GM23338 (cell line): ENCODE measurements around the gene HERC2. TPM values are rescaled to one million over a fixed set of nuclear protein-coding genes. Genes with fewer than 3 reads are reported as not detected.

Source experiments
- ATAC-seq: fragments of 200-7000 bp; cut with Tn5 transposase; 3 replicates; pipeline ENCODE4 v1.9.1; 2020
- DNase-seq: peaks from one replicate; pipeline ENCODE4 v3.0.0-alpha.2; 2015; ENCODE audit warnings: low spot score
- H2AFZ ChIP-seq: fragments of 200-600 bp; sonication (generic); 2 replicates; pipeline ENCODE4 v1.8.0; 2016; ENCODE audit warnings: antibody characterized with exemption, mild to moderate bottlenecking, moderate library complexity
- H3F3A ChIP-seq: fragments of 200-600 bp; sonication (generic); replicated peaks from 2 replicates; pipeline ENCODE4 v1.8.0; 2017; ENCODE audit warnings: antibody characterized with exemption, mixed run types, low read depth
- H3K27ac ChIP-seq: fragments of 200-600 bp; sonication (generic); 2 replicates; pipeline ENCODE4 v1.6.1; 2016; ENCODE audit warnings: low read depth
- H3K27me3 ChIP-seq: fragments of 200-600 bp; sonication (generic); 2 replicates; pipeline ENCODE4 v1.8.0; 2016; ENCODE audit warnings: mild to moderate bottlenecking, mixed run types, moderate library complexity; ENCODE audit not compliant: insufficient read depth
- H3K36me3 ChIP-seq: fragments of 200-600 bp; sonication (generic); 2 replicates; pipeline ENCODE4 v1.8.0; 2016; ENCODE audit warnings: mild to moderate bottlenecking; ENCODE audit not compliant: insufficient read depth
- H3K4me1 ChIP-seq: fragments of 200-600 bp; sonication (generic); 2 replicates; pipeline ENCODE4 v1.8.0; 2016; ENCODE audit warnings: mild to moderate bottlenecking, moderate library complexity; ENCODE audit not compliant: insufficient read depth
- H3K4me2 ChIP-seq: fragments of 200-600 bp; sonication (generic); 2 replicates; pipeline ENCODE4 v1.7.1; 2017; ENCODE audit warnings: mixed run types
- H3K4me3 ChIP-seq: fragments of 200-600 bp; sonication (generic); 2 replicates; pipeline ENCODE4 v1.6.1; 2016; ENCODE audit warnings: mixed run types
- H3K79me2 ChIP-seq: fragments of 200-600 bp; sonication (generic); replicated peaks from 2 replicates; pipeline ENCODE4 v1.8.0; 2017; ENCODE audit warnings: mild to moderate bottlenecking; ENCODE audit not compliant: insufficient read depth
- H3K9me2 ChIP-seq: fragments of 200-600 bp; sonication (generic); 2 replicates; pipeline ENCODE4 v1.8.0; 2017; ENCODE audit not compliant: insufficient read depth
- H4K20me1 ChIP-seq: fragments of 200-600 bp; sonication (generic); replicated peaks from 2 replicates; pipeline ENCODE4 v1.8.0; 2017; ENCODE audit warnings: mild to moderate bottlenecking; ENCODE audit not compliant: insufficient read depth
- H3K27ac Mint-ChIP-seq: 2 replicates; pipeline ENCODE4 v1.8.0; 2020; ENCODE audit warnings: inconsistent platforms, mild to moderate bottlenecking, moderate library complexity, mixed read lengths
- H3K27me3 Mint-ChIP-seq: 3 replicates; pipeline ENCODE4 v1.8.0; 2022; ENCODE audit warnings: low read depth, mild to moderate bottlenecking, moderate library complexity, mixed read lengths, inconsistent platforms; ENCODE audit not compliant: insufficient read depth, poor library complexity
- H3K36me3 Mint-ChIP-seq: 3 replicates; pipeline ENCODE4 v1.8.0; 2021; ENCODE audit warnings: low read depth, mild to moderate bottlenecking, inconsistent platforms, moderate library complexity, mixed read lengths
- H3K4me1 Mint-ChIP-seq: 3 replicates; pipeline ENCODE4 v1.8.0; 2020; ENCODE audit warnings: mild to moderate bottlenecking, inconsistent platforms, mixed read lengths
- H3K4me3 Mint-ChIP-seq: 3 replicates; pipeline ENCODE4 v1.8.0; 2021; ENCODE audit warnings: moderate library complexity, mild to moderate bottlenecking, inconsistent platforms, mixed read lengths
- H3K9me3 Mint-ChIP-seq: 3 replicates; pipeline ENCODE4 v1.8.0; 2020; ENCODE audit warnings: moderate library complexity, mild to moderate bottlenecking, inconsistent platforms, mixed read lengths
- CREB1 ChIP-seq: fragments of 250-450 bp; sonication (Bioruptor Pico); IDR thresholded peaks from 2 replicates; pipeline ENCODE4 v1.5.0; 2020; ENCODE audit warnings: low read depth, mild to moderate bottlenecking, moderate library complexity
- EZH2 ChIP-seq: fragments of 200-600 bp; sonication (generic); IDR thresholded peaks from one replicate; pipeline ENCODE4 v1.8.0; 2017; ENCODE audit warnings: antibody characterized with exemption, mild to moderate bottlenecking, low read depth; ENCODE audit not compliant: unreplicated experiment
- EZH2phosphoT487 ChIP-seq: fragments of 200-600 bp; sonication (generic); IDR thresholded peaks from one replicate; pipeline ENCODE4 v1.8.1; 2018; ENCODE audit warnings: antibody characterized with exemption; ENCODE audit not compliant: unreplicated experiment
- JUNB ChIP-seq: IDR thresholded peaks from one replicate; pipeline ENCODE4 v1.6.1; 2016; ENCODE audit warnings: antibody characterized with exemption; ENCODE audit not compliant: unreplicated experiment
- NANOG ChIP-seq: IDR thresholded peaks from 2 replicates; pipeline ENCODE4 v1.6.1; 2016; ENCODE audit warnings: antibody characterized with exemption, borderline replicate concordance
- POLR2AphosphoS5 ChIP-seq: IDR thresholded peaks from 2 replicates; pipeline ENCODE4 v1.6.1; 2016; ENCODE audit warnings: antibody characterized with exemption, low read depth
- STAT1 ChIP-seq: IDR thresholded peaks from one replicate; pipeline ENCODE4 v1.6.1; 2016; ENCODE audit warnings: antibody characterized with exemption; ENCODE audit not compliant: unreplicated experiment
- ZNF114 ChIP-seq: fragments of 250-450 bp; sonication (Bioruptor Pico); IDR thresholded peaks from 2 replicates; pipeline ENCODE4 v1.5.0; 2020; ENCODE audit warnings: mild to moderate bottlenecking, moderate library complexity
- ZNF331 ChIP-seq: fragments of 250-450 bp; sonication (Bioruptor Pico); IDR thresholded peaks from 2 replicates; pipeline ENCODE4 v1.5.0; 2020; ENCODE audit warnings: low read depth, mild to moderate bottlenecking, moderate library complexity
- polyA plus RNA-seq: library from polyadenylated mRNA; unstranded; fragments of >200 nt; fragmentation: Nextera tagmentation; extraction: Ambion mirVana; gene quantifications from 2 replicates; pipeline ENCODE4 v1.2.1, GENCODE V29; 2016
- total RNA-seq: library from RNA; depleted of rRNA; stranded (reverse); fragments of >200 nt; shearing (Covaris generic); gene quantifications from 2 replicates; pipeline ENCODE4 v1.2.3, GENCODE V29; 2014
- TF ChIP-seq, protein P1 (sequence below): fragments of 250-450 bp; sonication (Bioruptor Pico); IDR thresholded peaks from 2 replicates; pipeline ENCODE4 v1.5.0; 2020; ENCODE audit warnings: mild to moderate bottlenecking, moderate library complexity
- TF ChIP-seq, protein P2 (sequence below), 2 experiments: fragments of 200-600 bp in 1 of 2; sonication (generic) in 1 of 2; conservative IDR thresholded peaks; 2 replicates each; pipeline versions ENCODE4 v1.5.1 to v1.6.1; 2016 to 2017; ENCODE audit warnings: antibody characterized with exemption in 2 of 2, low read depth in 2 of 2, mild to moderate bottlenecking in 2 of 2, moderate library complexity in 1 of 2
- TF ChIP-seq, protein P3 (sequence below): IDR thresholded peaks from 2 replicates; pipeline ENCODE4 v1.6.1; 2016; ENCODE audit warnings: antibody characterized with exemption
- TF ChIP-seq, protein P4 (sequence below): IDR thresholded peaks from one replicate; pipeline ENCODE4 v1.6.1; 2018; ENCODE audit warnings: antibody characterized with exemption; ENCODE audit not compliant: unreplicated experiment

Gene HERC2
- total and polyA plus RNA-seq, 2 experiments from 2014 or later, result 71.3 to 80.7 TPM

DNA sequence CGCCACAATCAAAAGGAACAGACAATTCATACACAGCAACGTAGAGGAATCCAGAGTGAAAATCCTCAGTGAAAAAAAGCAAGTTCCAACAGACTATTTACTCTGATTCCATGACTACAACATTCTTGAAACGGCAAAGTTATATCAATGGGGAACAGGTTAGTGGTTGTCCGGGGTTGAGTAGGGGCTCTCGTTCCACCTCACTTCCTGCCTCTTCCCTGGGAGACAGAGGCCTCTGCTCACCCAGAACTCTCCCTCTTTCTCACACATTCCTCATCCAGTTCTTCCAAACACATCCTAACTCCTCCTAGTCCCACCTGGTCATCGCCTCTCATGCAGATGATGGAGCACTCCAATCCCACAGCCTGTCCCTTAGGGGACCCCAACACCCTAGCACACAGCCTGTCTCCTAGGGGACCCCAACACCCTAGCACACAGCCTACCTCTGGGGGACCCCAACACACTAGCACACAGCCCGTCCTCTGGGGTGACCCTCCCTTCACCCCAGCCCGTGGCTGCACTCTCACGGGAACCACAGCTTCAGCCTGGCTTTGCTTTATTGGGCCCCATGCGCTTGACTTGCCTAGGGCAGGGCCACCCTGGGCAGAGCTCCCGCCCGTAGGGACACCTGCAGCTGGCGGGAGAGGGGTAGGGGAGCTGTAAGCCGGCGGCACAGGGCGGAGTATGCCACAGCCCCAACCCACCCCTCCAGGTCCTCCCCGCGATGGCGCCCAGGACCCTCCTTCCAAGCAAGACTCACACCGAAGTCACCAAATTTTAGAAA lies 228.0 kb downstream of the HERC2 start:
- Mint-ChIP-seq H3K27ac (no peak overlapping the region), H3K4me3 (peak overlapping the region; percentile 41)
- H3K4me2 ChIP-seq, result peak overlapping the region; percentile 98

More for the DNA sequence above, 228.0 kb downstream of the HERC2 start:
- peak overlapping the region; percentile 74 for H3K4me3 ChIP-seq
- peak overlapping the region; percentile 90 for H2AFZ ChIP-seq
- ATAC-seq (peak; percentile 17), DNase-seq (peak; percentile 44)
- Mint-ChIP-seq H3K9me3 (peaks cover 21% of the 10 kb centered on the region; the same call in 2 of the 3 replicates), H3K4me1 (peaks cover 15% of the 10 kb centered on the region), H3K27me3 (peaks cover 61% of the 10 kb centered on the region), H3K36me3 (no peaks in the 10 kb centered on the region; the same call in 2 of the 3 replicates)
- no peaks in the 10 kb centered on the region for H3F3A ChIP-seq
- TF ChIP-seq ZNF114 (CRISPR knock-in tag) (no peak), EZH2phosphoT487 (no peak), STAT1 (no peak), EZH2 (no peak), JUNB (no peak), POLR2AphosphoS5 (no peak), NANOG (no peak), CREB1 (CRISPR knock-in tag) (no peak), ZNF331 (CRISPR knock-in tag) (no peak)
- TF ChIP-seq, protein P1, sequence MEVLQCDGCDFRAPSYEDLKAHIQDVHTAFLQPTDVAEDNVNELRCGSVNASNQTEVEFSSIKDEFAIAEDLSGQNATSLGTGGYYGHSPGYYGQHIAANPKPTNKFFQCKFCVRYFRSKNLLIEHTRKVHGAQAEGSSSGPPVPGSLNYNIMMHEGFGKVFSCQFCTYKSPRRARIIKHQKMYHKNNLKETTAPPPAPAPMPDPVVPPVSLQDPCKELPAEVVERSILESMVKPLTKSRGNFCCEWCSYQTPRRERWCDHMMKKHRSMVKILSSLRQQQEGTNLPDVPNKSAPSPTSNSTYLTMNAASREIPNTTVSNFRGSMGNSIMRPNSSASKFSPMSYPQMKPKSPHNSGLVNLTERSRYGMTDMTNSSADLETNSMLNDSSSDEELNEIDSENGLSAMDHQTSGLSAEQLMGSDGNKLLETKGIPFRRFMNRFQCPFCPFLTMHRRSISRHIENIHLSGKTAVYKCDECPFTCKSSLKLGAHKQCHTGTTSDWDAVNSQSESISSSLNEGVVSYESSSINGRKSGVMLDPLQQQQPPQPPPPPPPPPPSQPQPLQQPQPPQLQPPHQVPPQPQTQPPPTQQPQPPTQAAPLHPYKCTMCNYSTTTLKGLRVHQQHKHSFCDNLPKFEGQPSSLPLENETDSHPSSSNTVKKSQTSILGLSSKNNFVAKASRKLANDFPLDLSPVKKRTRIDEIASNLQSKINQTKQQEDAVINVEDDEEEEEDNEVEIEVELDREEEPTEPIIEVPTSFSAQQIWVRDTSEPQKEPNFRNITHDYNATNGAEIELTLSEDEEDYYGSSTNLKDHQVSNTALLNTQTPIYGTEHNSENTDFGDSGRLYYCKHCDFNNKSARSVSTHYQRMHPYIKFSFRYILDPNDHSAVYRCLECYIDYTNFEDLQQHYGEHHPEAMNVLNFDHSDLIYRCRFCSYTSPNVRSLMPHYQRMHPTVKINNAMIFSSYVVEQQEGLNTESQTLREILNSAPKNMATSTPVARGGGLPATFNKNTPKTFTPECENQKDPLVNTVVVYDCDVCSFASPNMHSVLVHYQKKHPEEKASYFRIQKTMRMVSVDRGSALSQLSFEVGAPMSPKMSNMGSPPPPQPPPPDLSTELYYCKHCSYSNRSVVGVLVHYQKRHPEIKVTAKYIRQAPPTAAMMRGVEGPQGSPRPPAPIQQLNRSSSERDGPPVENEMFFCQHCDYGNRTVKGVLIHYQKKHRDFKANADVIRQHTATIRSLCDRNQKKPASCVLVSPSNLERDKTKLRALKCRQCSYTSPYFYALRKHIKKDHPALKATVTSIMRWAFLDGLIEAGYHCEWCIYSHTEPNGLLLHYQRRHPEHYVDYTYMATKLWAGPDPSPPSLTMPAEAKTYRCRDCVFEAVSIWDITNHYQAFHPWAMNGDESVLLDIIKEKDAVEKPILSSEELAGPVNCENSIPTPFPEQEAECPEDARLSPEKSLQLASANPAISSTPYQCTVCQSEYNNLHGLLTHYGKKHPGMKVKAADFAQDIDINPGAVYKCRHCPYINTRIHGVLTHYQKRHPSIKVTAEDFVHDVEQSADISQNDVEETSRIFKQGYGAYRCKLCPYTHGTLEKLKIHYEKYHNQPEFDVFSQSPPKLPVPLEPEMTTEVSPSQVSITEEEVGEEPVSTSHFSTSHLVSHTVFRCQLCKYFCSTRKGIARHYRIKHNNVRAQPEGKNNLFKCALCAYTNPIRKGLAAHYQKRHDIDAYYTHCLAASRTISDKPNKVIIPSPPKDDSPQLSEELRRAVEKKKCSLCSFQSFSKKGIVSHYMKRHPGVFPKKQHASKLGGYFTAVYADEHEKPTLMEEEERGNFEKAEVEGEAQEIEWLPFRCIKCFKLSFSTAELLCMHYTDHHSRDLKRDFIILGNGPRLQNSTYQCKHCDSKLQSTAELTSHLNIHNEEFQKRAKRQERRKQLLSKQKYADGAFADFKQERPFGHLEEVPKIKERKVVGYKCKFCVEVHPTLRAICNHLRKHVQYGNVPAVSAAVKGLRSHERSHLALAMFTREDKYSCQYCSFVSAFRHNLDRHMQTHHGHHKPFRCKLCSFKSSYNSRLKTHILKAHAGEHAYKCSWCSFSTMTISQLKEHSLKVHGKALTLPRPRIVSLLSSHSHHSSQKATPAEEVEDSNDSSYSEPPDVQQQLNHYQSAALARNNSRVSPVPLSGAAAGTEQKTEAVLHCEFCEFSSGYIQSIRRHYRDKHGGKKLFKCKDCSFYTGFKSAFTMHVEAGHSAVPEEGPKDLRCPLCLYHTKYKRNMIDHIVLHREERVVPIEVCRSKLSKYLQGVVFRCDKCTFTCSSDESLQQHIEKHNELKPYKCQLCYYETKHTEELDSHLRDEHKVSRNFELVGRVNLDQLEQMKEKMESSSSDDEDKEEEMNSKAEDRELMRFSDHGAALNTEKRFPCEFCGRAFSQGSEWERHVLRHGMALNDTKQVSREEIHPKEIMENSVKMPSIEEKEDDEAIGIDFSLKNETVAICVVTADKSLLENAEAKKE, result no peak
- TF ChIP-seq, protein P2, sequence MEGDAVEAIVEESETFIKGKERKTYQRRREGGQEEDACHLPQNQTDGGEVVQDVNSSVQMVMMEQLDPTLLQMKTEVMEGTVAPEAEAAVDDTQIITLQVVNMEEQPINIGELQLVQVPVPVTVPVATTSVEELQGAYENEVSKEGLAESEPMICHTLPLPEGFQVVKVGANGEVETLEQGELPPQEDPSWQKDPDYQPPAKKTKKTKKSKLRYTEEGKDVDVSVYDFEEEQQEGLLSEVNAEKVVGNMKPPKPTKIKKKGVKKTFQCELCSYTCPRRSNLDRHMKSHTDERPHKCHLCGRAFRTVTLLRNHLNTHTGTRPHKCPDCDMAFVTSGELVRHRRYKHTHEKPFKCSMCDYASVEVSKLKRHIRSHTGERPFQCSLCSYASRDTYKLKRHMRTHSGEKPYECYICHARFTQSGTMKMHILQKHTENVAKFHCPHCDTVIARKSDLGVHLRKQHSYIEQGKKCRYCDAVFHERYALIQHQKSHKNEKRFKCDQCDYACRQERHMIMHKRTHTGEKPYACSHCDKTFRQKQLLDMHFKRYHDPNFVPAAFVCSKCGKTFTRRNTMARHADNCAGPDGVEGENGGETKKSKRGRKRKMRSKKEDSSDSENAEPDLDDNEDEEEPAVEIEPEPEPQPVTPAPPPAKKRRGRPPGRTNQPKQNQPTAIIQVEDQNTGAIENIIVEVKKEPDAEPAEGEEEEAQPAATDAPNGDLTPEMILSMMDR (conservative IDR thresholded peaks at IDR 0.05; ENCODE audit: low read depth in 2 of 2), result no peak
- TF ChIP-seq, protein P3, sequence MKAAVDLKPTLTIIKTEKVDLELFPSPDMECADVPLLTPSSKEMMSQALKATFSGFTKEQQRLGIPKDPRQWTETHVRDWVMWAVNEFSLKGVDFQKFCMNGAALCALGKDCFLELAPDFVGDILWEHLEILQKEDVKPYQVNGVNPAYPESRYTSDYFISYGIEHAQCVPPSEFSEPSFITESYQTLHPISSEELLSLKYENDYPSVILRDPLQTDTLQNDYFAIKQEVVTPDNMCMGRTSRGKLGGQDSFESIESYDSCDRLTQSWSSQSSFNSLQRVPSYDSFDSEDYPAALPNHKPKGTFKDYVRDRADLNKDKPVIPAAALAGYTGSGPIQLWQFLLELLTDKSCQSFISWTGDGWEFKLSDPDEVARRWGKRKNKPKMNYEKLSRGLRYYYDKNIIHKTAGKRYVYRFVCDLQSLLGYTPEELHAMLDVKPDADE, result no peak
- TF ChIP-seq, protein P4, sequence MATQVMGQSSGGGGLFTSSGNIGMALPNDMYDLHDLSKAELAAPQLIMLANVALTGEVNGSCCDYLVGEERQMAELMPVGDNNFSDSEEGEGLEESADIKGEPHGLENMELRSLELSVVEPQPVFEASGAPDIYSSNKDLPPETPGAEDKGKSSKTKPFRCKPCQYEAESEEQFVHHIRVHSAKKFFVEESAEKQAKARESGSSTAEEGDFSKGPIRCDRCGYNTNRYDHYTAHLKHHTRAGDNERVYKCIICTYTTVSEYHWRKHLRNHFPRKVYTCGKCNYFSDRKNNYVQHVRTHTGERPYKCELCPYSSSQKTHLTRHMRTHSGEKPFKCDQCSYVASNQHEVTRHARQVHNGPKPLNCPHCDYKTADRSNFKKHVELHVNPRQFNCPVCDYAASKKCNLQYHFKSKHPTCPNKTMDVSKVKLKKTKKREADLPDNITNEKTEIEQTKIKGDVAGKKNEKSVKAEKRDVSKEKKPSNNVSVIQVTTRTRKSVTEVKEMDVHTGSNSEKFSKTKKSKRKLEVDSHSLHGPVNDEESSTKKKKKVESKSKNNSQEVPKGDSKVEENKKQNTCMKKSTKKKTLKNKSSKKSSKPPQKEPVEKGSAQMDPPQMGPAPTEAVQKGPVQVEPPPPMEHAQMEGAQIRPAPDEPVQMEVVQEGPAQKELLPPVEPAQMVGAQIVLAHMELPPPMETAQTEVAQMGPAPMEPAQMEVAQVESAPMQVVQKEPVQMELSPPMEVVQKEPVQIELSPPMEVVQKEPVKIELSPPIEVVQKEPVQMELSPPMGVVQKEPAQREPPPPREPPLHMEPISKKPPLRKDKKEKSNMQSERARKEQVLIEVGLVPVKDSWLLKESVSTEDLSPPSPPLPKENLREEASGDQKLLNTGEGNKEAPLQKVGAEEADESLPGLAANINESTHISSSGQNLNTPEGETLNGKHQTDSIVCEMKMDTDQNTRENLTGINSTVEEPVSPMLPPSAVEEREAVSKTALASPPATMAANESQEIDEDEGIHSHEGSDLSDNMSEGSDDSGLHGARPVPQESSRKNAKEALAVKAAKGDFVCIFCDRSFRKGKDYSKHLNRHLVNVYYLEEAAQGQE, result no peak
- no peaks in the 10 kb centered on the region; the same call in 1 of the 2 replicates for H3K36me3 ChIP-seq
- no peak overlapping the region for H3K27ac ChIP-seq
- peaks cover 75% of the 10 kb centered on the region for H3K27me3 ChIP-seq
- no peaks in the 10 kb centered on the region for H3K9me2 ChIP-seq
- H3K79me2 ChIP-seq, result no peaks in the 10 kb centered on the region
- H4K20me1 ChIP-seq, result no peaks in the 10 kb centered on the region; the same call in 1 of the 2 replicates
- peaks cover 10% of the 10 kb centered on the region for H3K4me1 ChIP-seq
